ENCODE data around the gene RNF126. TPM values are rescaled to one million over a fixed set of nuclear protein-coding genes. Genes with fewer than 3 reads are reported as not detected.
A peak's percentile ranks its signal among the peaks of the same experiment; 100 is the strongest.

The RNF126 gene
- total RNA-seq, 4 donors from 2014 or later, result 72.3 to 148 (median 129) TPM

GRCh38 chr19:640606-641189 lies 22.3 kb downstream of the RNF126 start:
- intact Hi-C loops (cut with DNase I; ENCODE audit: low total_unique reads), result no loop called here
- no peaks in the 10 kb centered on the region for H3K27me3 ChIP-seq
- no peak overlapping the region for H3K27ac ChIP-seq
- no peak for ATAC-seq
- H3K4me1 ChIP-seq, result peaks cover 0 to 9% of the 10 kb centered on the region in 2 donors
- no peak for DNase-seq
- in situ Hi-C loops (cut with MboI; ENCODE audit: low sequenced_read_pairs in 4 of 4), result no loop called here
- no peak for TF ChIP-seq POLR2A (IDR thresholded peaks at IDR 0.05)
- TF ChIP-seq, protein P1, sequence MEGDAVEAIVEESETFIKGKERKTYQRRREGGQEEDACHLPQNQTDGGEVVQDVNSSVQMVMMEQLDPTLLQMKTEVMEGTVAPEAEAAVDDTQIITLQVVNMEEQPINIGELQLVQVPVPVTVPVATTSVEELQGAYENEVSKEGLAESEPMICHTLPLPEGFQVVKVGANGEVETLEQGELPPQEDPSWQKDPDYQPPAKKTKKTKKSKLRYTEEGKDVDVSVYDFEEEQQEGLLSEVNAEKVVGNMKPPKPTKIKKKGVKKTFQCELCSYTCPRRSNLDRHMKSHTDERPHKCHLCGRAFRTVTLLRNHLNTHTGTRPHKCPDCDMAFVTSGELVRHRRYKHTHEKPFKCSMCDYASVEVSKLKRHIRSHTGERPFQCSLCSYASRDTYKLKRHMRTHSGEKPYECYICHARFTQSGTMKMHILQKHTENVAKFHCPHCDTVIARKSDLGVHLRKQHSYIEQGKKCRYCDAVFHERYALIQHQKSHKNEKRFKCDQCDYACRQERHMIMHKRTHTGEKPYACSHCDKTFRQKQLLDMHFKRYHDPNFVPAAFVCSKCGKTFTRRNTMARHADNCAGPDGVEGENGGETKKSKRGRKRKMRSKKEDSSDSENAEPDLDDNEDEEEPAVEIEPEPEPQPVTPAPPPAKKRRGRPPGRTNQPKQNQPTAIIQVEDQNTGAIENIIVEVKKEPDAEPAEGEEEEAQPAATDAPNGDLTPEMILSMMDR (IDR thresholded peaks at IDR 0.05 in 4 of 5, conservative IDR thresholded peaks at IDR 0.05 in 1 of 5), result no peak
- H3K4me3 ChIP-seq, result no peak overlapping the region
- H3K36me3 ChIP-seq, result peaks cover 0 to 1% of the 10 kb centered on the region in 2 donors
- H3K9me3 ChIP-seq, result no peaks in the 10 kb centered on the region

DNA sequence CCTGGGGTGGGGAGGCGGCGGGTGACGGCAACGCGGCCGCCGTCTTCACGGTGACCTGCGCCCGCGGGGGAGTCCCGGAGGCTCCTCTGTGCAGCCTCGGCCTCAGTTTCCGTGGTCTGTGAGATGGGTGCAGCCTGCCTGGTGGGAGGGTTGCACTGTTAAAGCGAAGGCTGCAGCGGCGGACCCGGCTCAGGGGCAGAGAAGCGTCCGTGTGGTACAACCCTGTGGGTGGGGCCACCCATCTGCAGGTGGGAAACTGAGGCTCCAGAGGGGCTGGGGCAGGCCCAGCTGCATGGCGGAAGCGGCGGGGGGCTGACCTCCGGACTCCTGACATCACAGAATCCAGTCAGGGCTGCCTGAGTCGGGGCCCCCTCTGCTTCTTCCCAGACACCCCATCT lies 22.9 kb downstream of the RNF126 start:
- Histone ChIP-seq H3K4me1 (peaks cover 0 to 9% of the 10 kb centered on the region in 2 donors), H3K4me3 (peak overlapping the region; percentile 34 to 58 (median 56)), H3K27me3 (no peaks in the 10 kb centered on the region), H3K27ac (peak overlapping the region; percentile 14 to 54 (median 41)), H3K36me3 (no peaks in the 10 kb centered on the region), H3K9me3 (no peaks in the 10 kb centered on the region)
- ATAC-seq (peak in 1 of 2 donors; percentile 4), DNase-seq (no peak)
- in situ Hi-C loops (cut with MboI; ENCODE audit: low sequenced_read_pairs in 4 of 4), result no loop called here
- intact Hi-C loops (cut with DNase I; ENCODE audit: low total_unique reads), result no loop called here
- TF ChIP-seq, protein P1 (IDR thresholded peaks at IDR 0.05 in 4 of 5, conservative IDR thresholded peaks at IDR 0.05 in 1 of 5), result no peak
- no peak for TF ChIP-seq POLR2A (IDR thresholded peaks at IDR 0.05)

GRCh38 chr19:639253-640160 lies 23.5 kb downstream of the RNF126 start, which contains the start of gene FGF22:
Gene FGF22 (plus strand): TSS chr19:639879. CDS start chr19:639926, 47 bp downstream.
- ATAC-seq (peak; percentile 94 to 95), DNase-seq (peak; percentile 89 to 91)
- Histone ChIP-seq H3K27me3 (no peaks in the 10 kb centered on the region), H3K27ac (peak within 1 kb of the TSS; percentile 14 to 61 (median 42)), H3K36me3 (no peaks in the 10 kb centered on the region), H3K4me1 (peaks cover 0 to 10% of the 10 kb centered on the region in 2 donors), H3K4me3 (peak within 1 kb of the TSS; percentile 51 to 66 (median 60)), H3K9me3 (no peaks in the 10 kb centered on the region)
- TF ChIP-seq, protein P1 (IDR thresholded peaks at IDR 0.05 in 4 of 5, conservative IDR thresholded peaks at IDR 0.05 in 1 of 5), result peak in 1 of 5 experiments; percentile 17
- peak; percentile 15 to 34 for TF ChIP-seq POLR2A (IDR thresholded peaks at IDR 0.05)
- intact Hi-C loops (cut with DNase I; ENCODE audit: low total_unique reads), result loop anchor here (1.0 kb wide), 1 partner anchor 67 kb away; the partner anchor contains the start of gene BSG
- in situ Hi-C loops (cut with MboI; ENCODE audit: low sequenced_read_pairs in 4 of 4), result no loop called here

DNA sequence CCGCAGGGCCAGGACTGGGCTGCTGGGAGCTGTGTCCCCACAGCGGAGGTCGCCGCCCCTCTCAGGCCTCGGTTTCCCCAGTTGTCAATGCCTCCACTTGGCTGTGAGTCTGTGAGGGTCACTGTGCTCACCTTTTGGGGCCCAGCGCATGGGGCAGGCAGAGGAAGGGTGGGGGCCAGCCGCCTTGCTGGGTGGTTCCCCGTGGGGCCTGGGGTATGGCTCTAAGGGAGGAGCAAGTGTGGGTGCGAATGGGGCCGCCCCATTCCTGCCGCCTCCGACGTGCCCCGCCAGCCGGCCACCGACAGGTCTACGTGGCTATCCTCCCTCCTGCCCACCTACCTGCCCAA lies 24.1 kb downstream of the RNF126 start:
- Histone ChIP-seq H3K4me1 (peaks cover 4 to 16% of the 10 kb centered on the region in 2 donors), H3K36me3 (no peaks in the 10 kb centered on the region), H3K27me3 (no peaks in the 10 kb centered on the region), H3K9me3 (no peaks in the 10 kb centered on the region), H3K4me3 (peak overlapping the region; percentile 51 to 66 (median 60)), H3K27ac (peak overlapping the region in 2 of 4 donors; percentile 26 to 61)
- intact Hi-C loops (cut with DNase I; ENCODE audit: low total_unique reads), result loop anchor here (1.0 kb wide), 1 partner anchor 67 kb away; the partner anchor contains the start of gene BSG
- ATAC-seq, result no peak
- TF ChIP-seq, protein P1 (IDR thresholded peaks at IDR 0.05 in 4 of 5, conservative IDR thresholded peaks at IDR 0.05 in 1 of 5), result no peak
- no peak for TF ChIP-seq POLR2A (IDR thresholded peaks at IDR 0.05)
- in situ Hi-C loops (cut with MboI; ENCODE audit: low sequenced_read_pairs in 4 of 4), result no loop called here
- DNase-seq, result no peak
